HepG2 (cell line): ENCODE results near the gene ABCB8.

ENCODE experiments used
- PLSCR1 ChIP-seq: sonication (generic); formaldehyde crosslinking; IDR thresholded peaks from 2 replicates; pipeline ENCODE4 v1.5.0; 2020; ENCODE audit warnings: missing genetic modification reagents, mild to moderate bottlenecking, borderline replicate concordance
- YY1 ChIP-seq: IDR thresholded peaks from 2 replicates; pipeline ENCODE4 v1.6.1; 2011; ENCODE audit warnings: low read length, low read depth, moderate library complexity, mild to moderate bottlenecking; ENCODE audit not compliant: insufficient read depth, insufficient replicate concordance
- TF ChIP-seq, protein P1 (sequence below): sonication (generic); formaldehyde crosslinking; IDR thresholded peaks from 2 replicates; pipeline ENCODE4 v1.4.0; 2020; ENCODE audit warnings: missing genetic modification reagents, borderline replicate concordance
- TF ChIP-seq, protein P2 (sequence below): sonication (generic); formaldehyde crosslinking; IDR thresholded peaks from 2 replicates; pipeline ENCODE4 v1.5.0; 2020; ENCODE audit warnings: mild to moderate bottlenecking, missing genetic modification reagents, borderline replicate concordance
- TF ChIP-seq, protein P3 (sequence below): IDR thresholded peaks from 2 replicates; pipeline ENCODE4 v1.6.1; 2016; ENCODE audit warnings: missing genetic modification reagents, missing compliant biosample characterization

DNA sequence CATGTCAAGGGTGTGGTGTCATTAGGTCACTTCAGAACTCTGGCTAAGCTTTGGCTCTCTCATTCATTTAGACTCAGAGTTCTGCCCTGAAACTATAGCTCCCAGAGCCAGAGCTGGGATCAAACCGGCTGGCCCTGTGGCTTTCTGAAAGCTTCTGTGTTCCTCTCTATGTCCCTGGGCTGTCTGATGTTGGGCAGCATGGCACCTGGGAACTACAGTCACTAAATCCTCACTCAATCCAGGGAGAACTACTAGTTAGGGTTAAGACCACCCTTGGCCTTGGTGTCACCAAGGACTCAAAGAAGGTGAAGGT, 17.2 kb upstream of the ABCB8 start:
- TF ChIP-seq, protein P1, sequence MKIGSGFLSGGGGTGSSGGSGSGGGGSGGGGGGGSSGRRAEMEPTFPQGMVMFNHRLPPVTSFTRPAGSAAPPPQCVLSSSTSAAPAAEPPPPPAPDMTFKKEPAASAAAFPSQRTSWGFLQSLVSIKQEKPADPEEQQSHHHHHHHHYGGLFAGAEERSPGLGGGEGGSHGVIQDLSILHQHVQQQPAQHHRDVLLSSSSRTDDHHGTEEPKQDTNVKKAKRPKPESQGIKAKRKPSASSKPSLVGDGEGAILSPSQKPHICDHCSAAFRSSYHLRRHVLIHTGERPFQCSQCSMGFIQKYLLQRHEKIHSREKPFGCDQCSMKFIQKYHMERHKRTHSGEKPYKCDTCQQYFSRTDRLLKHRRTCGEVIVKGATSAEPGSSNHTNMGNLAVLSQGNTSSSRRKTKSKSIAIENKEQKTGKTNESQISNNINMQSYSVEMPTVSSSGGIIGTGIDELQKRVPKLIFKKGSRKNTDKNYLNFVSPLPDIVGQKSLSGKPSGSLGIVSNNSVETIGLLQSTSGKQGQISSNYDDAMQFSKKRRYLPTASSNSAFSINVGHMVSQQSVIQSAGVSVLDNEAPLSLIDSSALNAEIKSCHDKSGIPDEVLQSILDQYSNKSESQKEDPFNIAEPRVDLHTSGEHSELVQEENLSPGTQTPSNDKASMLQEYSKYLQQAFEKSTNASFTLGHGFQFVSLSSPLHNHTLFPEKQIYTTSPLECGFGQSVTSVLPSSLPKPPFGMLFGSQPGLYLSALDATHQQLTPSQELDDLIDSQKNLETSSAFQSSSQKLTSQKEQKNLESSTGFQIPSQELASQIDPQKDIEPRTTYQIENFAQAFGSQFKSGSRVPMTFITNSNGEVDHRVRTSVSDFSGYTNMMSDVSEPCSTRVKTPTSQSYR (CRISPR knock-in tag), result no peak
- TF ChIP-seq, protein P2, sequence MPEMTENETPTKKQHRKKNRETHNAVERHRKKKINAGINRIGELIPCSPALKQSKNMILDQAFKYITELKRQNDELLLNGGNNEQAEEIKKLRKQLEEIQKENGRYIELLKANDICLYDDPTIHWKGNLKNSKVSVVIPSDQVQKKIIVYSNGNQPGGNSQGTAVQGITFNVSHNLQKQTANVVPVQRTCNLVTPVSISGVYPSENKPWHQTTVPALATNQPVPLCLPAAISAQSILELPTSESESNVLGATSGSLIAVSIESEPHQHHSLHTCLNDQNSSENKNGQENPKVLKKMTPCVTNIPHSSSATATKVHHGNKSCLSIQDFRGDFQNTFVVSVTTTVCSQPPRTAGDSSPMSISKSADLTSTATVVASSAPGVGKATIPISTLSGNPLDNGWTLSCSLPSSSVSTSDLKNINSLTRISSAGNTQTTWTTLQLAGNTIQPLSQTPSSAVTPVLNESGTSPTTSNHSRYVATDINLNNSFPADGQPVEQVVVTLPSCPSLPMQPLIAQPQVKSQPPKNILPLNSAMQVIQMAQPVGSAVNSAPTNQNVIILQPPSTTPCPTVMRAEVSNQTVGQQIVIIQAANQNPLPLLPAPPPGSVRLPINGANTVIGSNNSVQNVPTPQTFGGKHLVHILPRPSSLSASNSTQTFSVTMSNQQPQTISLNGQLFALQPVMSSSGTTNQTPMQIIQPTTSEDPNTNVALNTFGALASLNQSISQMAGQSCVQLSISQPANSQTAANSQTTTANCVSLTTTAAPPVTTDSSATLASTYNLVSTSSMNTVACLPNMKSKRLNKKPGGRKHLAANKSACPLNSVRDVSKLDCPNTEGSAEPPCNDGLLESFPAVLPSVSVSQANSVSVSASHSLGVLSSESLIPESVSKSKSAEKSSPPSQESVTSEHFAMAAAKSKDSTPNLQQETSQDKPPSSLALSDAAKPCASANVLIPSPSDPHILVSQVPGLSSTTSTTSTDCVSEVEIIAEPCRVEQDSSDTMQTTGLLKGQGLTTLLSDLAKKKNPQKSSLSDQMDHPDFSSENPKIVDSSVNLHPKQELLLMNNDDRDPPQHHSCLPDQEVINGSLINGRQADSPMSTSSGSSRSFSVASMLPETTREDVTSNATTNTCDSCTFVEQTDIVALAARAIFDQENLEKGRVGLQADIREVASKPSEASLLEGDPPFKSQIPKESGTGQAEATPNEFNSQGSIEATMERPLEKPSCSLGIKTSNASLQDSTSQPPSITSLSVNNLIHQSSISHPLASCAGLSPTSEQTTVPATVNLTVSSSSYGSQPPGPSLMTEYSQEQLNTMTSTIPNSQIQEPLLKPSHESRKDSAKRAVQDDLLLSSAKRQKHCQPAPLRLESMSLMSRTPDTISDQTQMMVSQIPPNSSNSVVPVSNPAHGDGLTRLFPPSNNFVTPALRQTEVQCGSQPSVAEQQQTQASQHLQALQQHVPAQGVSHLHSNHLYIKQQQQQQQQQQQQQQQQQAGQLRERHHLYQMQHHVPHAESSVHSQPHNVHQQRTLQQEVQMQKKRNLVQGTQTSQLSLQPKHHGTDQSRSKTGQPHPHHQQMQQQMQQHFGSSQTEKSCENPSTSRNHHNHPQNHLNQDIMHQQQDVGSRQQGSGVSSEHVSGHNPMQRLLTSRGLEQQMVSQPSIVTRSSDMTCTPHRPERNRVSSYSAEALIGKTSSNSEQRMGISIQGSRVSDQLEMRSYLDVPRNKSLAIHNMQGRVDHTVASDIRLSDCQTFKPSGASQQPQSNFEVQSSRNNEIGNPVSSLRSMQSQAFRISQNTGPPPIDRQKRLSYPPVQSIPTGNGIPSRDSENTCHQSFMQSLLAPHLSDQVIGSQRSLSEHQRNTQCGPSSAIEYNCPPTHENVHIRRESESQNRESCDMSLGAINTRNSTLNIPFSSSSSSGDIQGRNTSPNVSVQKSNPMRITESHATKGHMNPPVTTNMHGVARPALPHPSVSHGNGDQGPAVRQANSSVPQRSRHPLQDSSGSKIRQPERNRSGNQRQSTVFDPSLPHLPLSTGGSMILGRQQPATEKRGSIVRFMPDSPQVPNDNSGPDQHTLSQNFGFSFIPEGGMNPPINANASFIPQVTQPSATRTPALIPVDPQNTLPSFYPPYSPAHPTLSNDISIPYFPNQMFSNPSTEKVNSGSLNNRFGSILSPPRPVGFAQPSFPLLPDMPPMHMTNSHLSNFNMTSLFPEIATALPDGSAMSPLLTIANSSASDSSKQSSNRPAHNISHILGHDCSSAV (CRISPR knock-in tag), result no peak
- TF ChIP-seq, protein P3, sequence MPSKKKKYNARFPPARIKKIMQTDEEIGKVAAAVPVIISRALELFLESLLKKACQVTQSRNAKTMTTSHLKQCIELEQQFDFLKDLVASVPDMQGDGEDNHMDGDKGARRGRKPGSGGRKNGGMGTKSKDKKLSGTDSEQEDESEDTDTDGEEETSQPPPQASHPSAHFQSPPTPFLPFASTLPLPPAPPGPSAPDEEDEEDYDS (CRISPR knock-in tag), result no peak
- no peak for TF ChIP-seq YY1
- TF ChIP-seq PLSCR1, result no peak
